ENCODE measurements around the gene SMIM22.

- TF ChIP-seq GATA3 (IDR thresholded peaks at IDR 0.05; ENCODE audit: low read depth, low read length) (no peak), GATA2 (IDR thresholded peaks at IDR 0.05; ENCODE audit: low read depth, low read length) (no peak)
Observed at GRCh38 chr16:4811242-4811641, 16.1 kb downstream of the SMIM22 start.

Data from SH-SY5Y (cell line).